Gastrocnemius medialis (tissue), 4 donors: Measurements from ENCODE around the gene HYLS1.

ENCODE experiments used
- CTCF ChIP-seq, 5 experiments: fragments of 450-650 bp in 3 of 5; fragments of 200-600 bp in 2 of 5; sonication (generic) in 2 of 5; IDR thresholded peaks in 4 of 5; conservative IDR thresholded peaks in 1 of 5; 1 replicate in 4 of 5; 2 replicates in 1 of 5; pipeline ENCODE4 v1.5.1; 2016 to 2019; ENCODE audit warnings: antibody characterized with exemption in 5 of 5, mild to moderate bottlenecking in 3 of 5, moderate library complexity in 3 of 5
- POLR2A ChIP-seq, 2 donors: fragments of 450-650 bp; IDR thresholded peaks; one replicate each; pipeline ENCODE4 v1.6.1; 2017; ENCODE audit warnings: antibody characterized with exemption in 2 of 2, mild to moderate bottlenecking in 2 of 2, moderate library complexity in 2 of 2

- TF ChIP-seq CTCF (IDR thresholded peaks at IDR 0.05 in 4 of 5, conservative IDR thresholded peaks at IDR 0.05 in 1 of 5) (no peak), POLR2A (IDR thresholded peaks at IDR 0.05) (no peak)
These were observed 5.5 kb downstream of the HYLS1 start for GRCh38 chr11:125892994-125893393.
